Endodermal cell (in vitro differentiated cells): ENCODE results near the gene CIT. TPM values are rescaled to one million over a fixed set of nuclear protein-coding genes. Genes with fewer than 3 reads are reported as not detected.
A peak's percentile ranks its signal among the peaks of the same experiment; 100 is the strongest.

Experiments
- DNase-seq: peaks from one replicate; pipeline ENCODE4 v3.0.0-alpha.2; 2017
- H3K27ac ChIP-seq: 2 replicates; pipeline ENCODE4 v1.5.1; 2013; ENCODE audit warnings: mild to moderate bottlenecking, low read depth, low read length, moderate library complexity
- H3K27me3 ChIP-seq: 2 replicates; pipeline ENCODE4 v1.6.1; 2013; ENCODE audit warnings: mild to moderate bottlenecking, low read length, moderate library complexity; ENCODE audit not compliant: insufficient read depth, control insufficient read depth, poor library complexity, severe bottlenecking
- H3K36me3 ChIP-seq: 2 replicates; pipeline ENCODE4 v1.7.0; 2013; ENCODE audit warnings: mild to moderate bottlenecking, low read length, moderate library complexity; ENCODE audit not compliant: control insufficient read depth, insufficient read depth
- H3K4me1 ChIP-seq: one replicate; pipeline ENCODE4 v1.7.0; 2013; ENCODE audit warnings: low read length; ENCODE audit not compliant: control insufficient read depth, insufficient read depth
- H3K4me3 ChIP-seq: 2 replicates; pipeline ENCODE4 v1.5.1; 2013; ENCODE audit warnings: mild to moderate bottlenecking, low read length, moderate library complexity
- H3K9ac ChIP-seq: 2 replicates; pipeline ENCODE4 v1.6.1; 2013; ENCODE audit warnings: mild to moderate bottlenecking, low read length, moderate library complexity; ENCODE audit not compliant: poor library complexity, severe bottlenecking; ENCODE audit errors: extremely low read depth
- H3K9me3 ChIP-seq: 2 replicates; pipeline ENCODE4 v1.6.1; 2013; ENCODE audit warnings: mild to moderate bottlenecking, low read length, moderate library complexity; ENCODE audit not compliant: control insufficient read depth
- H3K27ac Mint-ChIP-seq: 2 replicates; pipeline ENCODE4 v1.8.0; 2020; ENCODE audit warnings: mixed read lengths
- H3K27me3 Mint-ChIP-seq: 2 replicates; pipeline ENCODE4 v1.8.0; 2021; ENCODE audit warnings: mild to moderate bottlenecking, mixed read lengths; ENCODE audit not compliant: insufficient read depth
- H3K36me3 Mint-ChIP-seq: 2 replicates; pipeline ENCODE4 v1.8.0; 2020; ENCODE audit warnings: low read depth, mixed read lengths
- H3K4me1 Mint-ChIP-seq: 2 replicates; pipeline ENCODE4 v1.8.0; 2020; ENCODE audit warnings: mixed read lengths
- H3K4me3 Mint-ChIP-seq: 2 replicates; pipeline ENCODE4 v1.8.0; 2020; ENCODE audit warnings: mild to moderate bottlenecking, moderate library complexity, mixed read lengths
- H3K9me3 Mint-ChIP-seq: 2 replicates; pipeline ENCODE4 v1.8.0; 2020; ENCODE audit warnings: mild to moderate bottlenecking, mixed read lengths
- CTCF ChIP-seq: fragments of 200-600 bp; sonication (generic); conservative IDR thresholded peaks from 2 replicates; pipeline ENCODE4 v1.5.0; 2021; ENCODE audit warnings: antibody characterized with exemption, mild to moderate bottlenecking
- WGBS, 2 experiments: methylation state at CpG; one replicate each; pipeline versions ENCODE4 v1.1.5 to v1.1.7; 2013; ENCODE audit warnings: missing lambda C conversion rate in 2 of 2, mixed read lengths in 1 of 2; ENCODE audit not compliant: insufficient coverage in 1 of 2, insufficient read length in 1 of 2; 5-methylcytosine and 5-hydroxymethylcytosine counted together
- total RNA-seq, 2 donors: library from RNA; stranded (reverse); fragmentation: NEBNext Ultra II Directional in 1 of 2; extraction: Animal tissue kit (Norgen Biotek cat#: 25700) in 1 of 2; gene quantifications; 2 replicates in 1 of 2; 3 replicates in 1 of 2; pipeline ENCODE4 v1.2.1, GENCODE V29; 2021

The CIT gene
- total RNA-seq, 2 donors from 2014 or later: 57.3 to 79.1 TPM

GRCh38 chr12:119681111-119681510 is 196.0 kb downstream of the CIT start:
- H3K9ac ChIP-seq: no peak overlapping the region
- WGBS, 2 experiments: 95 to 100% methylated on average over 2 to 8 of the region's 8 CpGs
- TF ChIP-seq CTCF: no peak
- Mint-ChIP-seq H3K27ac (no peak overlapping the region), H3K4me3 (no peak overlapping the region), H3K27me3 (no peaks in the 10 kb centered on the region), H3K9me3 (no peaks in the 10 kb centered on the region), H3K4me1 (peaks cover 18% of the 10 kb centered on the region), H3K36me3 (peaks cover 68% of the 10 kb centered on the region)
- H3K27me3 ChIP-seq: no peaks in the 10 kb centered on the region
- no peak overlapping the region for H3K4me3 ChIP-seq
- DNase-seq: no peak
- H3K27ac ChIP-seq: no peak overlapping the region
- no peaks in the 10 kb centered on the region for H3K9me3 ChIP-seq
- no peaks in the 10 kb centered on the region for H3K4me1 ChIP-seq
- H3K36me3 ChIP-seq: peaks cover 76% of the 10 kb centered on the region

- no peaks in the 10 kb centered on the region for H3K9me3 ChIP-seq
- no peaks in the 10 kb centered on the region for H3K4me1 ChIP-seq
- no peak overlapping the region for H3K27ac ChIP-seq
- TF ChIP-seq CTCF: no peak
- H3K4me3 ChIP-seq: no peak overlapping the region
- Mint-ChIP-seq H3K4me3 (no peak overlapping the region), H3K4me1 (peaks cover 18% of the 10 kb centered on the region), H3K27ac (no peak overlapping the region), H3K27me3 (no peaks in the 10 kb centered on the region), H3K36me3 (peaks cover 76% of the 10 kb centered on the region), H3K9me3 (no peaks in the 10 kb centered on the region)
- no peak overlapping the region for H3K9ac ChIP-seq
- no peaks in the 10 kb centered on the region for H3K27me3 ChIP-seq
- DNase-seq: peak; percentile 48
- peaks cover 88% of the 10 kb centered on the region for H3K36me3 ChIP-seq
- 92 to 94% methylated on average over 9 to 10 of the region's 10 CpGs for WGBS, 2 experiments
These were observed 197.6 kb downstream of the CIT start for GRCh38 chr12:119679490-119679889.

GRCh38 chr12:119679081-119679480 is 198.0 kb downstream of the CIT start:
- Histone ChIP-seq H3K4me3 (no peak overlapping the region), H3K36me3 (peaks cover 92% of the 10 kb centered on the region), H3K27me3 (no peaks in the 10 kb centered on the region), H3K9ac (no peak overlapping the region), H3K9me3 (no peaks in the 10 kb centered on the region), H3K4me1 (no peaks in the 10 kb centered on the region), H3K27ac (no peak overlapping the region)
- Mint-ChIP-seq H3K27ac (no peak overlapping the region), H3K4me1 (peaks cover 18% of the 10 kb centered on the region), H3K4me3 (no peak overlapping the region), H3K27me3 (no peaks in the 10 kb centered on the region), H3K36me3 (peaks cover 80% of the 10 kb centered on the region), H3K9me3 (no peaks in the 10 kb centered on the region)
- WGBS, 2 experiments: 82 to 85% methylated on average over 5 of the region's 5 CpGs
- no peak for TF ChIP-seq CTCF
- DNase-seq: peak; percentile 85
